ENCODE data around the gene GAB2. TPM values are rescaled to one million over a fixed set of nuclear protein-coding genes. Genes with fewer than 3 reads are reported as not detected.

Gene GAB2
- total and polyA plus RNA-seq, 2 donors (not counting 1 experiment from before 2014, with no cell fraction given): 5.8 to 85.9 TPM

DNA sequence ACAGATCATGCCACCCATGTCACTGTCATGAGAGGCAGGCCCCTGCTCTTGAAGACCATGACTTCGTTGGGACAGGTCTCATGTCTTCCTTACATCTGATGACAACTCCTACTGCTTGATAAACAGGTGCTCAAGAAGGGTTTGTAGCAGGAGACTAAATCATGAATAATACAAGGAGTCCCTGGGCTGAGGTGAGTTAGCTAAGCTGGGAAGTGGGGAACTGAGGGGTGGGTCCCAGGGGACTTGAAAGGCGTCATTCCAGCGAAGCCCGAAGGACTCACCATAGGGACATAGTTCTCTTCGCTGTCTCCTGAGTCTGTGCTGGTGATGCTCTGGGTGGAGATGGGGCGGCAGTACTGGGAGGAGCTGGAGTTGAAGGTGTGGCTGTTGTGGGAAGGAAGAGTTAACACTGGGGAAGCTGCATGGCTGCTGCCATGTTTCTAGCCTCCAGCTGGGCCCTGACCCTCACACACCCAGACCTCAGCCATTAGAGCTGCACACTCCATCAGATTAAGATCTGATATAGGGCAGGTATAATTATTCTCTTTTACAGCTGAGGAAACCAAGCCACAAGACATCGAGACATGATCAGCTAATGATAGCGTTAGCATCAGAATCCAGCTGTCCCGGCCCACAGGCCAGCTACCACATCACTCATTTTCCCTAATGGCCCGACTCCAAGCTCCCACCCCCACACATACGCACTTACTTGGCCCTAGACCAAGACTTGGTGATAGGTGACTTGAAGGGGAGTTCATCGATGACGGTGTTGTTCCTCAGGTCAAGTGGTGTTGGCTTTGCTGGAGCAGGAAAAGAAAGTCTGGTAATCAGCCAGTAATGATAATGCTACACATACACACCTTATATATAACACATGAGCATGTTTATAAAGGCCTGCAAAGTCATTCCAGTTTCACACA is 196.0 kb downstream of the GAB2 start:
- intact Hi-C loops (cut with micrococcal nuclease): no loop called here

More for the DNA sequence above, 196.0 kb downstream of the GAB2 start:
- no peak overlapping the region for H3K9ac ChIP-seq (ENCODE audit: low read length)
- Mint-ChIP-seq H3K4me3 (no peak overlapping the region), H3K9me3 (ENCODE audit: insufficient read depth) (no peaks in the 10 kb centered on the region), H3K27ac (no peak overlapping the region), H3K27me3 (no peaks in the 10 kb centered on the region), H3K4me1 (peaks cover 35% of the 10 kb centered on the region)
- ChIA-PET POLR2A (no interaction called here), CTCF (interaction anchor here (1.3 kb wide), 1 partner anchor 343 kb away, joined by 3 read pairs; no protein-coding TSS in a partner anchor)
- H3K36me3 ChIP-seq (replicated peaks in 1 of 2; ENCODE audit: control extremely low read depth in 1 of 2, control insufficient read depth in 1 of 2, extremely low read depth in 1 of 2, insufficient read depth in 2 of 2, low read length in 1 of 2): peaks cover 3 to 41% of the 10 kb centered on the region in 2 experiments
- no peak overlapping the region for H3K4me3 ChIP-seq (ENCODE audit: control extremely low read depth in 1 of 5, extremely low read depth in 1 of 5, insufficient read depth in 1 of 5, low read depth in 2 of 5, low read length in 4 of 5)
- no peak overlapping the region for H3K27ac ChIP-seq (ENCODE audit: low read length in 2 of 2)
- WGBS (ENCODE audit: insufficient coverage): 98% methylated on average over 4 of the region's 13 CpGs
- H3K4me1 ChIP-seq (ENCODE audit: control insufficient read depth in 2 of 2, insufficient read depth in 2 of 2, low read length in 2 of 2): peaks cover 27 to 29% of the 10 kb centered on the region in 2 donors
- no peak overlapping the region for H3K4me2 ChIP-seq (replicated peaks; ENCODE audit: low read depth, low read length, poor library complexity, severe bottlenecking)
- H3K9me3 ChIP-seq (ENCODE audit: control extremely low read depth in 1 of 3, control insufficient read depth in 2 of 3, insufficient read depth in 1 of 3, low read length in 2 of 3): no peaks in the 10 kb centered on the region
- H2AFZ ChIP-seq (ENCODE audit: insufficient read depth, low read depth, low read length, poor library complexity, severe bottlenecking): no peak overlapping the region
- H3K27me3 ChIP-seq (replicated peaks in 1 of 4; ENCODE audit: control extremely low read depth in 1 of 4, control insufficient read depth in 3 of 4, insufficient read depth in 4 of 4, low read length in 3 of 4): no peaks in the 10 kb centered on the region
- no peaks in the 10 kb centered on the region for H4K20me1 ChIP-seq (ENCODE audit: control insufficient read depth, insufficient read depth, low read length, poor library complexity, severe bottlenecking)
- DNase-seq (no peak), ATAC-seq (ENCODE audit: low read depth) (no peak)
- H3K79me2 ChIP-seq (ENCODE audit: control insufficient read depth, insufficient read depth, low read length): no peaks in the 10 kb centered on the region
- no peak for TF ChIP-seq EZH2 (IDR thresholded peaks at IDR 0.05; ENCODE audit: borderline replicate concordance, insufficient read depth, low read depth, low read length, poor library complexity, severe bottlenecking)
- TF ChIP-seq, protein P1, sequence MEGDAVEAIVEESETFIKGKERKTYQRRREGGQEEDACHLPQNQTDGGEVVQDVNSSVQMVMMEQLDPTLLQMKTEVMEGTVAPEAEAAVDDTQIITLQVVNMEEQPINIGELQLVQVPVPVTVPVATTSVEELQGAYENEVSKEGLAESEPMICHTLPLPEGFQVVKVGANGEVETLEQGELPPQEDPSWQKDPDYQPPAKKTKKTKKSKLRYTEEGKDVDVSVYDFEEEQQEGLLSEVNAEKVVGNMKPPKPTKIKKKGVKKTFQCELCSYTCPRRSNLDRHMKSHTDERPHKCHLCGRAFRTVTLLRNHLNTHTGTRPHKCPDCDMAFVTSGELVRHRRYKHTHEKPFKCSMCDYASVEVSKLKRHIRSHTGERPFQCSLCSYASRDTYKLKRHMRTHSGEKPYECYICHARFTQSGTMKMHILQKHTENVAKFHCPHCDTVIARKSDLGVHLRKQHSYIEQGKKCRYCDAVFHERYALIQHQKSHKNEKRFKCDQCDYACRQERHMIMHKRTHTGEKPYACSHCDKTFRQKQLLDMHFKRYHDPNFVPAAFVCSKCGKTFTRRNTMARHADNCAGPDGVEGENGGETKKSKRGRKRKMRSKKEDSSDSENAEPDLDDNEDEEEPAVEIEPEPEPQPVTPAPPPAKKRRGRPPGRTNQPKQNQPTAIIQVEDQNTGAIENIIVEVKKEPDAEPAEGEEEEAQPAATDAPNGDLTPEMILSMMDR (IDR thresholded peaks at IDR 0.05): no peak
